ENCODE measurements around the gene NTSR1. TPM values are rescaled to one million over a fixed set of nuclear protein-coding genes. Genes with fewer than 3 reads are reported as not detected.

NTSR1 gene
- total and polyA plus RNA-seq, 2 of the 13 experiments (the other 11 are each of a cell fraction or from before 2014, with no cell fraction given), result 0.09 to 0.12 TPM

DNA sequence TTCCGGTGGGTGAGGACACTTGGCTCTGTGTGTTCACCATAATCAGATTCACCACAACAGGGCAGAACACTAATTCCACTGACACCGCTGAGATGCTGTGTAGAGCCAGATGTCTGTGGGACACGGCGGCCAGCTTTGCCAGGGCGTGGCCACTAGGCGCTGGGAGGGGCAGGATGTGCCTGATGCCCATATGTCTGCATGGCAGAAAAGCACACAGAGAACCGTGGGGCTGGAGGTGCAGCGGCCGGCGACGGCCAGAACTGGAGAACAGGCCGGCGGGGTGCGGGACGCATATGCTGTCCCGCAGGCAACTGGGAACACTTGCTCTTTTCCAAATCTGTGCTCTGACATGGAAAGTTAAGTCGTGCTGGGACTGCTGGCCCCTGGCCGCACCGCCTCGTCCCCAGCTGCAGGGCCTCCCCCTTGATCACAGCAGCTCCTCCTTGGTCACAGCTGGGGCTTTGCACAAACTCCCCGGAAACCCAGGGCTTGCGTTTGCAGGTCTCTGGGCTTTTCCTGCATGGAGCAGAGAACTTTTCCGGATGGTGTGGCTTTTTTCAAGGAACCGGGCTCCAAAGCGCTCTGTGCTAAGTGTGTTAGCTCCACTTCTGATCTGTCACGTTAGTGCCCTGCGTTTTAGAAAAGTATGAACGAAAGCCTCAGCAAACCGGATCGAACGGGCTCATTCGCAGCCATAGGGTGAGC, 31.1 kb downstream of the NTSR1 start:
- no peak for DNase-seq (ENCODE audit: low spot score)
- no peak overlapping the region for H3K9ac ChIP-seq (ENCODE audit: insufficient read depth, low read depth, low read length)
- TF ChIP-seq ZNF605 (CRISPR knock-in tag; IDR thresholded peaks at IDR 0.05) (no peak), ZNF124 (CRISPR knock-in tag; IDR thresholded peaks at IDR 0.05) (no peak), ERF (CRISPR knock-in tag; IDR thresholded peaks at IDR 0.05) (no peak), ADNP (CRISPR knock-in tag; IDR thresholded peaks at IDR 0.05) (no peak), CHD2 (IDR thresholded peaks at IDR 0.05; ENCODE audit: low read depth, low read length) (no peak), RFXAP (CRISPR knock-in tag; IDR thresholded peaks at IDR 0.05; ENCODE audit: borderline replicate concordance) (no peak), ZNF33A (CRISPR knock-in tag; IDR thresholded peaks at IDR 0.05; ENCODE audit: borderline replicate concordance) (no peak), ZNF777 (CRISPR knock-in tag; IDR thresholded peaks at IDR 0.05) (no peak), HNRNPL (IDR thresholded peaks at IDR 0.05; ENCODE audit: low read depth, low read length) (peak; percentile 61; the same call in 1 of the 2 replicates), HOXA9 (CRISPR knock-in tag; IDR thresholded peaks at IDR 0.05; ENCODE audit: borderline replicate concordance) (no peak), ETV5 (CRISPR knock-in tag; IDR thresholded peaks at IDR 0.05; ENCODE audit: borderline replicate concordance) (0 out of 2 replicates have a peak, but pooled peaks have one; percentile 56), EED (CRISPR knock-in tag; IDR thresholded peaks at IDR 0.05) (0 out of 2 replicates have a peak, but pooled peaks have one; percentile 46), CAMTA2 (CRISPR knock-in tag; IDR thresholded peaks at IDR 0.05; ENCODE audit: borderline replicate concordance) (no peak), RBFOX2 (IDR thresholded peaks at IDR 0.05; ENCODE audit: low read depth, low read length) (0 out of 2 replicates have a peak, but pooled peaks have one; percentile 22), ZNF709 (CRISPR knock-in tag; IDR thresholded peaks at IDR 0.05) (no peak), ZNF264 (CRISPR knock-in tag; IDR thresholded peaks at IDR 0.05) (no peak)
- TF ChIP-seq, protein P1, sequence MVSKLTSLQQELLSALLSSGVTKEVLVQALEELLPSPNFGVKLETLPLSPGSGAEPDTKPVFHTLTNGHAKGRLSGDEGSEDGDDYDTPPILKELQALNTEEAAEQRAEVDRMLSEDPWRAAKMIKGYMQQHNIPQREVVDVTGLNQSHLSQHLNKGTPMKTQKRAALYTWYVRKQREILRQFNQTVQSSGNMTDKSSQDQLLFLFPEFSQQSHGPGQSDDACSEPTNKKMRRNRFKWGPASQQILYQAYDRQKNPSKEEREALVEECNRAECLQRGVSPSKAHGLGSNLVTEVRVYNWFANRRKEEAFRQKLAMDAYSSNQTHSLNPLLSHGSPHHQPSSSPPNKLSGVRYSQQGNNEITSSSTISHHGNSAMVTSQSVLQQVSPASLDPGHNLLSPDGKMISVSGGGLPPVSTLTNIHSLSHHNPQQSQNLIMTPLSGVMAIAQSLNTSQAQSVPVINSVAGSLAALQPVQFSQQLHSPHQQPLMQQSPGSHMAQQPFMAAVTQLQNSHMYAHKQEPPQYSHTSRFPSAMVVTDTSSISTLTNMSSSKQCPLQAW (CRISPR knock-in tag; IDR thresholded peaks at IDR 0.05), result 0 out of 2 replicates have a peak, but pooled peaks have one; percentile 14
- TF ChIP-seq, protein P2, sequence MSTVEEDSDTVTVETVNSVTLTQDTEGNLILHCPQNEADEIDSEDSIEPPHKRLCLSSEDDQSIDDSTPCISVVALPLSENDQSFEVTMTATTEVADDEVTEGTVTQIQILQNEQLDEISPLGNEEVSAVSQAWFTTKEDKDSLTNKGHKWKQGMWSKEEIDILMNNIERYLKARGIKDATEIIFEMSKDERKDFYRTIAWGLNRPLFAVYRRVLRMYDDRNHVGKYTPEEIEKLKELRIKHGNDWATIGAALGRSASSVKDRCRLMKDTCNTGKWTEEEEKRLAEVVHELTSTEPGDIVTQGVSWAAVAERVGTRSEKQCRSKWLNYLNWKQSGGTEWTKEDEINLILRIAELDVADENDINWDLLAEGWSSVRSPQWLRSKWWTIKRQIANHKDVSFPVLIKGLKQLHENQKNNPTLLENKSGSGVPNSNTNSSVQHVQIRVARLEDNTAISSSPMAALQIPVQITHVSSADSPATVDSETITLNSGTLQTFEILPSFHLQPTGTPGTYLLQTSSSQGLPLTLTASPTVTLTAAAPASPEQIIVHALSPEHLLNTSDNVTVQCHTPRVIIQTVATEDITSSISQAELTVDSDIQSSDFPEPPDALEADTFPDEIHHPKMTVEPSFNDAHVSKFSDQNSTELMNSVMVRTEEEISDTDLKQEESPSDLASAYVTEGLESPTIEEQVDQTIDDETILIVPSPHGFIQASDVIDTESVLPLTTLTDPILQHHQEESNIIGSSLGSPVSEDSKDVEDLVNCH (CRISPR knock-in tag; IDR thresholded peaks at IDR 0.05), result no peak
- TF ChIP-seq, protein P3, sequence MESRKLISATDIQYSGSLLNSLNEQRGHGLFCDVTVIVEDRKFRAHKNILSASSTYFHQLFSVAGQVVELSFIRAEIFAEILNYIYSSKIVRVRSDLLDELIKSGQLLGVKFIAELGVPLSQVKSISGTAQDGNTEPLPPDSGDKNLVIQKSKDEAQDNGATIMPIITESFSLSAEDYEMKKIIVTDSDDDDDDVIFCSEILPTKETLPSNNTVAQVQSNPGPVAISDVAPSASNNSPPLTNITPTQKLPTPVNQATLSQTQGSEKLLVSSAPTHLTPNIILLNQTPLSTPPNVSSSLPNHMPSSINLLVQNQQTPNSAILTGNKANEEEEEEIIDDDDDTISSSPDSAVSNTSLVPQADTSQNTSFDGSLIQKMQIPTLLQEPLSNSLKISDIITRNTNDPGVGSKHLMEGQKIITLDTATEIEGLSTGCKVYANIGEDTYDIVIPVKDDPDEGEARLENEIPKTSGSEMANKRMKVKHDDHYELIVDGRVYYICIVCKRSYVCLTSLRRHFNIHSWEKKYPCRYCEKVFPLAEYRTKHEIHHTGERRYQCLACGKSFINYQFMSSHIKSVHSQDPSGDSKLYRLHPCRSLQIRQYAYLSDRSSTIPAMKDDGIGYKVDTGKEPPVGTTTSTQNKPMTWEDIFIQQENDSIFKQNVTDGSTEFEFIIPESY (CRISPR knock-in tag; IDR thresholded peaks at IDR 0.05), result peak; percentile 67; the same call in 1 of the 2 replicates

More for the DNA sequence above, 31.1 kb downstream of the NTSR1 start:
- whole genome bisulfite sequencing (ENCODE audit: low lambda C conversion rate), result 43% methylated on average over 30 of the region's 32 CpGs
- H3K79me2 ChIP-seq (ENCODE audit: insufficient read depth, low read length), result no peaks in the 10 kb centered on the region
- POLR2A ChIA-PET, result interaction anchor here (1.1 kb wide), 1 partner anchor 116 kb away, joined by 3 read pairs; no protein-coding TSS in a partner anchor
- no peaks in the 10 kb centered on the region; the same call in 1 of the 2 replicates for H4K20me1 ChIP-seq (ENCODE audit: insufficient read depth, low read length)
- CTCF ChIA-PET (ENCODE audit: low intra/inter-chr PET ratio, low total read pairs), result no interaction called here
- FAIRE-seq (no peak), ATAC-seq (no peak)
- H3K4me1 ChIP-seq (ENCODE audit: insufficient read depth, low read length), result peaks cover 11% of the 10 kb centered on the region; the same call in 1 of the 2 replicates
- H3K4me2 ChIP-seq (ENCODE audit: low read depth, low read length), result no peak overlapping the region
- H3K36me3 ChIP-seq (replicated peaks in 1 of 2; ENCODE audit: control insufficient read depth in 1 of 2, insufficient read depth in 2 of 2, low read length in 2 of 2), result no peaks in the 10 kb centered on the region
- BruUV-seq (replicated peaks), result no TSS peak
- no peak overlapping the region for H2AFZ ChIP-seq (ENCODE audit: low read length)
- intact Hi-C loops (cut with micrococcal nuclease; ENCODE audit: unreplicated experiment) (no loop called here), in situ Hi-C loops (cut with HindIII; ENCODE audit: extremely low pct_ligation_motif_present, low pct_unique_long_range_greater_than_20kb) (no loop called here)
- no peak overlapping the region for H3K4me3 ChIP-seq (replicated peaks in 1 of 3; ENCODE audit: insufficient read depth in 1 of 3, low read depth in 2 of 3, low read length in 3 of 3)
- no peak overlapping the region for H3K27ac ChIP-seq (ENCODE audit: extremely low read length, insufficient read depth, low read length)
- H3K27me3 ChIP-seq (ENCODE audit: control insufficient read depth in 1 of 2, insufficient read depth in 2 of 2, low read length in 2 of 2), result peaks cover 66 to 93% of the 10 kb centered on the region in 2 experiments
- no peaks in the 10 kb centered on the region for H3K9me3 ChIP-seq (ENCODE audit: low read length)
